Esophagus squamous epithelium (tissue), 4 donors: ENCODE measurements around the gene SCGB1D2.

ENCODE experiments used
- POLR2A ChIP-seq, 4 donors: fragments of 450-650 bp; IDR thresholded peaks; one replicate each; pipeline ENCODE4 v1.6.1; 2017; ENCODE audit warnings: antibody characterized with exemption in 4 of 4, mild to moderate bottlenecking in 4 of 4, moderate library complexity in 3 of 4
- TF ChIP-seq, protein P1 (sequence below), 6 experiments: fragments of 450-650 bp in 4 of 6; fragments of 200-600 bp in 2 of 6; sonication (generic) in 2 of 6; IDR thresholded peaks; one replicate each; pipeline ENCODE4 v1.5.1; 2016 to 2019; ENCODE audit warnings: antibody characterized with exemption in 6 of 6, mild to moderate bottlenecking in 4 of 6, moderate library complexity in 4 of 6

DNA sequence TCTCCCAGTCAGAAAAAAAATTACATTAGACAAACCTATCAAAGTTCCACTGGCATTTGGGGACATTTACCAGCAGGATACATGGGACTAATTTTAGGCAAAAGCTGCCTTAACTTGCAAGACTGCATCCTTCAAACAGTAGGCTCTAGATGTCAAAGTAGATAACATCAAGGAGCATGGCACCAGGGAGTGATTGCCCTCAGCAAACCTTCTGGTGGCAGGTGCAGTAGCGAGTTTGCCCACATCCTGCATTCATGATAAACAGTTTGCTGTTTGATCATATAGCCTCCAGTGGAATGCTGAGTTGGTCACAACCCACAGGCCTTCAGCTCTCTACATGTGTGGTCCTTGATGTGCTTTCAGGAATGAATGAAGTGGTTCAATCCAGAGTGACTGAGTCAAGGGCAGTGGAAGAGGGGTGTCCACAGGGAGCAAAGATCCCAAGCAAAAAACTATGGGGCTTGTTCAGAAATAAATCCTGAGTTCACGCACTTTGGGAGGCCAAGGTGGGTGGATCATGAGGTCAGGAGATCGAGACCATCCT lies 12.0 kb downstream of the SCGB1D2 start:
- no peak for TF ChIP-seq POLR2A (IDR thresholded peaks at IDR 0.05)
- TF ChIP-seq, protein P1, sequence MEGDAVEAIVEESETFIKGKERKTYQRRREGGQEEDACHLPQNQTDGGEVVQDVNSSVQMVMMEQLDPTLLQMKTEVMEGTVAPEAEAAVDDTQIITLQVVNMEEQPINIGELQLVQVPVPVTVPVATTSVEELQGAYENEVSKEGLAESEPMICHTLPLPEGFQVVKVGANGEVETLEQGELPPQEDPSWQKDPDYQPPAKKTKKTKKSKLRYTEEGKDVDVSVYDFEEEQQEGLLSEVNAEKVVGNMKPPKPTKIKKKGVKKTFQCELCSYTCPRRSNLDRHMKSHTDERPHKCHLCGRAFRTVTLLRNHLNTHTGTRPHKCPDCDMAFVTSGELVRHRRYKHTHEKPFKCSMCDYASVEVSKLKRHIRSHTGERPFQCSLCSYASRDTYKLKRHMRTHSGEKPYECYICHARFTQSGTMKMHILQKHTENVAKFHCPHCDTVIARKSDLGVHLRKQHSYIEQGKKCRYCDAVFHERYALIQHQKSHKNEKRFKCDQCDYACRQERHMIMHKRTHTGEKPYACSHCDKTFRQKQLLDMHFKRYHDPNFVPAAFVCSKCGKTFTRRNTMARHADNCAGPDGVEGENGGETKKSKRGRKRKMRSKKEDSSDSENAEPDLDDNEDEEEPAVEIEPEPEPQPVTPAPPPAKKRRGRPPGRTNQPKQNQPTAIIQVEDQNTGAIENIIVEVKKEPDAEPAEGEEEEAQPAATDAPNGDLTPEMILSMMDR (IDR thresholded peaks at IDR 0.05): no peak
